ENCODE measurements around the gene CDC73.

DNA sequence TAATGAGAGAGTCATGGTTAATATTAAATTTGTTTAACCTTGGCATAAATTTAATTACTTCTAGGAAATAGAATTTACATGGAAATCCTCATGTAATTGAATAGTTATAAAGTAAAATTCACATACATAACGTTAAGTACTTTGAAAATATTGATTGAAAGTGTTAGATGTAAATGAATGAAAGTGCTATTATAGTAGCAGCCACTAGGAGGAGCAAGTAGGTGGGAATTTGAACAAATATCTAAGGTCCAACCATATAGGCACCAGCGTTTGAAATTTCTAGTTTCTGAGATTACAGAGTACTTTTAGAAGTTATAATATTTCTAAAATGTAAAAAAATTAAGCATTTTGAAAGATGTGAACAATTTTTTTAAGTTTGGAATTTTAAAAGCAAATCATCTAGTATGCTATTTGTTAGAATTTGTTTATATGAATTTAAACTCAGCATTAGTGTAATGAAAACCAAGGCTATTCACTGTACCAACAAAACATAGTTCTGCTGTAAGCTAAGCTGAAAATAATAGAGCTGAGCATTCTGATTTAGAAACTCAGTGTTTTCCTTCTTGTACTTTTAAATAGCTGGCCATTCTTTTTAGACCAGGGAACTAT is 61.3 kb downstream of the CDC73 start:
- TF ChIP-seq PATZ1 (CRISPR knock-in tag; IDR thresholded peaks at IDR 0.05; ENCODE audit: borderline replicate concordance) (no peak), SNAI2 (CRISPR knock-in tag; IDR thresholded peaks at IDR 0.05) (no peak), ARNTL (CRISPR knock-in tag; IDR thresholded peaks at IDR 0.05; ENCODE audit: borderline replicate concordance, low read depth) (no peak), ZFP30 (CRISPR knock-in tag; IDR thresholded peaks at IDR 0.05) (no peak), GLIS3 (CRISPR knock-in tag; IDR thresholded peaks at IDR 0.05) (no peak), RARB (CRISPR knock-in tag; IDR thresholded peaks at IDR 0.05) (no peak), CSDC2 (CRISPR knock-in tag; IDR thresholded peaks at IDR 0.05) (no peak), ZNF8 (CRISPR knock-in tag; IDR thresholded peaks at IDR 0.05) (no peak), PPARA (CRISPR knock-in tag; IDR thresholded peaks at IDR 0.05; ENCODE audit: borderline replicate concordance) (no peak), TOX (CRISPR knock-in tag; IDR thresholded peaks at IDR 0.05; ENCODE audit: borderline replicate concordance) (no peak), BACH2 (CRISPR knock-in tag; IDR thresholded peaks at IDR 0.05; ENCODE audit: borderline replicate concordance) (no peak)
- TF ChIP-seq, protein P1, sequence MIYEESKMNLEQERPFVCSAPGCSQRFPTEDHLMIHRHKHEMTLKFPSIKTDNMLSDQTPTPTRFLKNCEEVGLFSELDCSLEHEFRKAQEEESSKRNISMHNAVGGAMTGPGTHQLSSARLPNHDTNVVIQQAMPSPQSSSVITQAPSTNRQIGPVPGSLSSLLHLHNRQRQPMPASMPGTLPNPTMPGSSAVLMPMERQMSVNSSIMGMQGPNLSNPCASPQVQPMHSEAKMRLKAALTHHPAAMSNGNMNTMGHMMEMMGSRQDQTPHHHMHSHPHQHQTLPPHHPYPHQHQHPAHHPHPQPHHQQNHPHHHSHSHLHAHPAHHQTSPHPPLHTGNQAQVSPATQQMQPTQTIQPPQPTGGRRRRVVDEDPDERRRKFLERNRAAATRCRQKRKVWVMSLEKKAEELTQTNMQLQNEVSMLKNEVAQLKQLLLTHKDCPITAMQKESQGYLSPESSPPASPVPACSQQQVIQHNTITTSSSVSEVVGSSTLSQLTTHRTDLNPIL (CRISPR knock-in tag; IDR thresholded peaks at IDR 0.05; ENCODE audit: low read depth), result no peak

Measured in SK-N-SH treated with all-trans-retinoic acid at 6 μM for 48 hours (cell line).